ENCODE data around the gene PEAK1. TPM values are rescaled to one million over a fixed set of nuclear protein-coding genes. Genes with fewer than 3 reads are reported as not detected.
A peak's percentile ranks its signal among the peaks of the same experiment; 100 is the strongest.

The PEAK1 gene
- total RNA-seq, 1 donor from 2014 or later = 125 TPM

DNA sequence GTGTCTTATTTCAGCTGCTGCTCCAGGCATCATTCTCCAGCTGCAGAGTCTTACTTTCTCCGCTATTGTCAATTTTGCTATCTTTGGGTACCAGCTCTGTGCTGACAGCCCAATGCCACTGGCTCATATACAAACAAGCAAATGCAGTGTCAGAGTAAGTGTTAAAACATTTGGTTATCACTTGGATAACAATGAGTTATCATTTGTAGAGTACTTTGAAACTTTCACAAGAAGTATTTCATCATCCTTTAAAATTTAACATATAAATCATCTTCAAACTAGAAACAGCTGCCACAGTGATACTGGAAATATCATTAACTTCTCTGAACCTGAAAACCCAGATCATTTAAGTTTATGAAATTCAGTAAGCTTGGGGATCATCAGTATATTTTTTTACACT lies 362.8 kb downstream of the PEAK1 start:
- Mint-ChIP-seq H3K9me3 (ENCODE audit: unreplicated experiment) (no peaks in the 10 kb centered on the region), H3K4me3 (ENCODE audit: unreplicated experiment) (no peak overlapping the region), H3K4me1 (ENCODE audit: unreplicated experiment) (peaks cover 47% of the 10 kb centered on the region), H3K36me3 (ENCODE audit: unreplicated experiment) (peaks cover 16% of the 10 kb centered on the region), H3K27me3 (ENCODE audit: unreplicated experiment) (no peaks in the 10 kb centered on the region), H3K27ac (ENCODE audit: unreplicated experiment) (peak overlapping the region; percentile 14)
- TF ChIP-seq, protein P1, sequence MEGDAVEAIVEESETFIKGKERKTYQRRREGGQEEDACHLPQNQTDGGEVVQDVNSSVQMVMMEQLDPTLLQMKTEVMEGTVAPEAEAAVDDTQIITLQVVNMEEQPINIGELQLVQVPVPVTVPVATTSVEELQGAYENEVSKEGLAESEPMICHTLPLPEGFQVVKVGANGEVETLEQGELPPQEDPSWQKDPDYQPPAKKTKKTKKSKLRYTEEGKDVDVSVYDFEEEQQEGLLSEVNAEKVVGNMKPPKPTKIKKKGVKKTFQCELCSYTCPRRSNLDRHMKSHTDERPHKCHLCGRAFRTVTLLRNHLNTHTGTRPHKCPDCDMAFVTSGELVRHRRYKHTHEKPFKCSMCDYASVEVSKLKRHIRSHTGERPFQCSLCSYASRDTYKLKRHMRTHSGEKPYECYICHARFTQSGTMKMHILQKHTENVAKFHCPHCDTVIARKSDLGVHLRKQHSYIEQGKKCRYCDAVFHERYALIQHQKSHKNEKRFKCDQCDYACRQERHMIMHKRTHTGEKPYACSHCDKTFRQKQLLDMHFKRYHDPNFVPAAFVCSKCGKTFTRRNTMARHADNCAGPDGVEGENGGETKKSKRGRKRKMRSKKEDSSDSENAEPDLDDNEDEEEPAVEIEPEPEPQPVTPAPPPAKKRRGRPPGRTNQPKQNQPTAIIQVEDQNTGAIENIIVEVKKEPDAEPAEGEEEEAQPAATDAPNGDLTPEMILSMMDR (IDR thresholded peaks at IDR 0.05) = no peak
- DNase-seq (ENCODE audit: extremely low spot score, unreplicated experiment) = no peak

DNA sequence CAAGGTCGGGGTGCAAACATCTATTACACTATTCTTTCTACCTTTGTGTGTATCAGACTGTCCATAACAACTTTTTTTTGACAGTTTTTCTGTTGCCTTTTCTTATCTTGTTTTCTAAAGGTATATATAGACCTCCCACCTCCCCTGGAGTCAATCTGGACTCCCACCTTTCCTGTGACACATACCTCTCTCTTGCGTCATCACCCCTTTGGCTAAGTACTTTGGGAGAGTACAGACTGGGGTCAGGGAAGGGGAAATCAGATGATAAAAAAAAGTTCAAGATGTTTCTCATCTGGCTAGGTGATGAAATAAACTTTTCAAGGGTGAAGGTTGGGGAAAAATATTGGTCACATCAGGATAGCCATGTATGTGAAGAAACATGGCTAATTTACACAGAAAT lies 366.2 kb downstream of the PEAK1 start:
- Mint-ChIP-seq H3K27ac (ENCODE audit: unreplicated experiment) (no peak overlapping the region), H3K27me3 (ENCODE audit: unreplicated experiment) (no peaks in the 10 kb centered on the region), H3K9me3 (ENCODE audit: unreplicated experiment) (no peaks in the 10 kb centered on the region), H3K4me1 (ENCODE audit: unreplicated experiment) (peaks cover 28% of the 10 kb centered on the region), H3K4me3 (ENCODE audit: unreplicated experiment) (no peak overlapping the region), H3K36me3 (ENCODE audit: unreplicated experiment) (peaks cover 31% of the 10 kb centered on the region)
- no peak for DNase-seq (ENCODE audit: extremely low spot score, unreplicated experiment)
- TF ChIP-seq, protein P1 (IDR thresholded peaks at IDR 0.05) = no peak

DNA sequence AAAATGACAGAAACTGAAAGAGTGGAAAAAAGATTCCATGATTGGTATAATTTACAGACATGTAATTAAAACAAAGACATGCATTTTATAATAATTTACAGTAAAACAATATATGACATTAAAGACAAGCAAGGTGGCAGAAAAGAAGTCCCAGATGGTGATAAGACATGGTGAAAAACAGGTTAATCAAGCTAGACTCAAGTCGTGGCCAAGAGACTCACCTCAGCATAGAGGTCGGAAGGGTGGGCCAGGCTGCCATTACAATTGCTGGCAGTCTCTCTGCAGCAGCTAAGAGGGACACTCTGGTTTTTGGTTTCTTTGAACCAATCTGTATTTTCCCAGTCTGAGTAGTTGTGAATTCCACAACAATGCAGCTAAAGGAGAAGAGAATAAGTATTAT lies 367.3 kb downstream of the PEAK1 start:
- peaks cover 31% of the 10 kb centered on the region for H3K4me1 Mint-ChIP-seq (ENCODE audit: unreplicated experiment)
- no peak overlapping the region for H3K27ac Mint-ChIP-seq (ENCODE audit: unreplicated experiment)
- peaks cover 31% of the 10 kb centered on the region for H3K36me3 Mint-ChIP-seq (ENCODE audit: unreplicated experiment)
- DNase-seq (ENCODE audit: extremely low spot score, unreplicated experiment) = no peak
- TF ChIP-seq, protein P1 (IDR thresholded peaks at IDR 0.05) = no peak
- H3K27me3 Mint-ChIP-seq (ENCODE audit: unreplicated experiment) = no peaks in the 10 kb centered on the region
- no peaks in the 10 kb centered on the region for H3K9me3 Mint-ChIP-seq (ENCODE audit: unreplicated experiment)
- H3K4me3 Mint-ChIP-seq (ENCODE audit: unreplicated experiment) = no peak overlapping the region

Other genes starting within 250 kb of the PEAK1 start
- gene HMG20A, start 784 bp upstream of the PEAK1 start, total RNA-seq = 49.5 and 55.8 TPM in 2 replicates
- gene LINGO1, start 212.8 kb upstream of the PEAK1 start, total RNA-seq = 2.1 and 2.4 TPM in 2 replicates